Forelimb muscle (tissue), 1 donor: ENCODE data around the gene GID8. TPM values are rescaled to one million over a fixed set of nuclear protein-coding genes. Genes with fewer than 3 reads are reported as not detected.
"Not testable (repeated sequence)": the region's sequence is repeated elsewhere in the genome, so short reads cannot be mapped to it uniquely, and the experiment has no call there.

Source experiments
- DNase-seq: peaks from one replicate; pipeline ENCODE4 v3.0.0-alpha.2; 2013; ENCODE audit warnings: low read depth
- polyA plus RNA-seq: library from polyadenylated mRNA; unstranded; fragments of 120-200 nt; gene quantifications from one replicate; pipeline ENCODE4 v1.2.1, GENCODE V29; 2013; ENCODE audit not compliant: insufficient read length

The GID8 gene
- polyA plus RNA-seq, 1 donor, result 29.0 TPM

DNA sequence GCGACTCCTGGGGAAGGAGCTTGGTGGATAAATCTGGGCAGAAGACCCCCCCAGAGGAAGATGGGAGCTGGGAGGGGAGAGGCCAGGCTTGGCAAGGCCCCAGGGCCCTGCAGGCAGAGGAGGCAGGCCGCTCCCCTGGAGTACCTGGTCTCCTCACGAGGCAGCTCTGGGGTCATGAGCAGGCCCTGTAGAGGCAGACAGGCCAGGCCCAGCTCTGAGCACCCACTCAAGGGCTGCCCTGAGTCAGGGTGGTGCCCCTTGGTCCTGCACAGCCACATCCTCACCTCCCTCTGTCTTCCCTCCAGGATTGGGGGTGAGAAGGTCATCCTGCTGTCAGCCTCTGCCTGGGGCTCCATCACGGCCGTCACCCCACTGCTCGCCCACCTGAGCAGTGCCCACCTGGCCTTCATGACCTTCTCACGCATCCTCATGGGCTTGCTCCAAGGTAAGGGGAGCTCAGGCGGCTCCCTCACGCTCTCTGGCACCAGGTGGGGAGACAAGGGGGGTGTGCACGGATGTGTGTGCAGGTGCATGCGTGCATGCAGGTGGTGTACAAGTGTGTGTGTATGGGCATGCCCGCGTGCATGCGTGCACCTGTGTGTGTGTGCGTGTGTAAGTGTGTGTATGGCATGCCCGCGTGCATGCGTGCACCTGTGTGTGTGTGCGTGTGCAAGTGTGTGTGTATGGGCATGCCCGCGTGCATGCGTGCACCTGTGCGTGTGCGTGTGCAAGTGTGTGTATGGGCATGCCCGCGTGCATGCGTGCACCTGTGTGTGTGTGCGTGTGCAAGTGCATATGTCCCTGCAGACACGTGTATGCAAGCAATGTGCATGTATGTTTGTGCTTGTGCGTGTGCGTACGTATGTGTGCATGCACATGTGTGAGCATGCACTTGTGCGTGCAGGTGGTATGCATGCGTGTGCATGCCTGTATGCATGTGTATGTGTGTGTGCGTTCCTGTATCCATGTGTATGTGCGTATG is 19.5 kb downstream of the GID8 start:
- no peak for DNase-seq

DNA sequence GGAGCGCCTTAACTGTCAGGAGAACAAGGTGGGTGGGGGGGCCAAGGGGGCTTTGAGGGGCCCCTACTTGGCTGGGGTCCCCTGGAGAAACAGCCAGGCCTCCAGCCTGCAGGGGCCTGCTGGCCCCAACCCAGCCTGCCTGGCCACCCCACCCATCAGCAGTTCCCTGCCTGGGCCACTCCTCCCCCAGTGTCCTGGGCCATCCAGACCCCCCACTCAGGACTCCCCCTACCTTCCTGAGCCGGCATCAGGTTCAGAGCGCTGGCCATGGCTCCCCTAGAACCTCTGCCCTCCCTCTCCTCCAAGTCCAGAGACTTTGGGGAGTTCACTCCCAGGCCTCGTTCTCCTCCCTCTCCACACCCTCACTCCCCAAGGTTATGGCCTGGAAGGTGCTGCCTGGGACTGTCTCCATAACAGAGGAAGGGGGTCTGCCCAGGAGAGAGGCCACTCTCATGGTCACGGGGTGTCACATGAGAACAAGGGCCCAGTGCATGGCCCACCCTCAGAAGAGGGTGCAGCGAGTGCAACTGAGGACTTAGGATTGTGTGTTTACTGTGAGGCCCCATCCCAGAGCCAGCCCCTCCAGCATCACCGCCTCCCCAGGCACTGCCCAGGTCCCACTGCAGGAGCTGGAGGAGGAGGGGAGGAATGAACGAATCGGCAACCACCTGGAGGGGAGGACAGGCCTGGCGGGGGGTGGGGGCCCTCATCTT is 20.6 kb downstream of the GID8 start:
- DNase-seq, result no peak

- no peak for DNase-seq
Measured at GRCh38 chr20:62959101-62959971, 21.4 kb downstream of the GID8 start.

DNA sequence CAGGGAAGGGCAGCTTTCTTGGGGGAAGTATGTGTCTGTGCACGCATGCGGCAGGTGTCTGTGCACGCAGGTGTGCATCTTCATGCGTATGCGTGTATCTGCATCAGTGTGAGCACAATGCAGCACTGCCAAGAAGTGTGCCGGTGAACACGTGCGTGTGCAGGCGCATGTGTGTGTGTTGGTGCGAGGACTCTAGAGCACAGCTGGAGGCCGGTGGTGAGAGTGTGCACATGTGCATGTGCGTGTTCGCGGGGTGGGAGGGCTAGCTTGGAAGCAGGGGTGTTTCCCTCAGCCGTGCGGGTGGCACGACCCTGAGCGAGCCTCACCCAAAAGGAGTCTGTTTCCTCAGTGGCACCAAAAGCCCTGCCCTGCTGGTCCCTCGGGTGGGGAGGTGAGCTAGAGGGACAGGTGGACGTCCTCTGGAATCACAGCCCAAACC is 22.1 kb downstream of the GID8 start:
- DNase-seq, result no peak

DNA sequence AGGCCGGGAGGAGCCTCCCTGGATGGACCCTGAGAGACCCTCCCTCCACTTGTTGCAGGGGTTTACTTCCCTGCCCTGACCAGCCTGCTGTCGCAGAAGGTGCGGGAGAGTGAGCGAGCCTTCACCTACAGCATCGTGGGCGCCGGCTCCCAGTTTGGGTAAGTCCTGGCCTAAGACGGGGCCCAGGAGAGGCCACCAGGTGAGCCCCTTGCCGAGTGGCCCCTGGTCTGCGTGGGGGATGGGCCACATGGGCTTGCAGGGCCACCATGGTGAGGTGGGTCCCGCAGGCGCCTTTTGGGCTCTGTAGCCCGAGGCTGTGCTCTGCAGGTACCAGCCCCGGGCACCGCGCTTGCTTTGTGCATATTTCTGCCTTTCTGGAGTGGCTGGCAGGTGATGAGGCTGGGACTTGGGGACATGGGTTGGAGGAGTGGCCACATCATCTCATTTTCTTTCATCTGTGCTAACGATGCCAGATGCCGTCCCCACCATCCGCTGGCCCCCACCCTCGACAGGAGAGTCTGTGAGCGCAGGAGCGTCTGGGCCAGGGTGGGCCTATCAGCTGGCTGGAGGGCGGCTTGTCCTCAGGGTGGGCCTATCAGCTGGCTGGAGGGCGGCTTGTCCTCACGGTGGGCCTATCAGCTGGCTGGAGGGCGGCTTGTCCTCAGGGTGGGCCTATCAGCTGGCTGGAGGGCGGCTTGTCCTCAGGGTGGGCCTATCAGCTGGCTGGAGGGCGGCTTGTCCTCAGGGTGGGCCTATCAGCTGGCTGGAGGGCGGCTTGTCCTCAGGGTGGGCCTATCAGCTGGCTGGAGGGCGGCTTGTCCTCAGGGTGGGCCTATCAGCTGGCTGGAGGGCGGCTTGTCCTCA is 22.7 kb downstream of the GID8 start:
- not testable (repeated sequence) for DNase-seq

DNA sequence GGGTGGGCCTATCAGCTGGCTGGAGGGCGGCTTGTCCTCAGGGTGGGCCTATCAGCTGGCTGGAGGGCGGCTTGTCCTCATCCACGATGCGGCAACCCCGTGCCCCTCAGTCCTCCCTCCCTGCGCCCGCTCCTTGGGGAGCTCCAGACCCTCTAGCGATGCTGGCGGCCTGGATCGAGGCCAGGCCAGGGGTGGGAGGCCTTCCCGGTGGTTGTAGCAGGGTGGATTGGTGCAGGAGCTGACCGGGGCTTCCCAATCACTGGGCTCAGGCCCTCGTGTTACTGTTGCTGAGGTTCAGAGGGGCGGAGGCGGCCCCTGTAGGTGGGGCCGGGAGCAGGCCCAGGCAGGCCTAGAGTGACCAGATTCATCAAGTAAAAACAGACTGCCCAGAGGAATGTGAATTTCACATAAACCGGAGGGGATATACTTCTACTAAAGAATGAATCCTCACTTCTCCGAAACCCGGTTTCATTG is 23.4 kb downstream of the GID8 start:
- DNase-seq, result no peak

DNA sequence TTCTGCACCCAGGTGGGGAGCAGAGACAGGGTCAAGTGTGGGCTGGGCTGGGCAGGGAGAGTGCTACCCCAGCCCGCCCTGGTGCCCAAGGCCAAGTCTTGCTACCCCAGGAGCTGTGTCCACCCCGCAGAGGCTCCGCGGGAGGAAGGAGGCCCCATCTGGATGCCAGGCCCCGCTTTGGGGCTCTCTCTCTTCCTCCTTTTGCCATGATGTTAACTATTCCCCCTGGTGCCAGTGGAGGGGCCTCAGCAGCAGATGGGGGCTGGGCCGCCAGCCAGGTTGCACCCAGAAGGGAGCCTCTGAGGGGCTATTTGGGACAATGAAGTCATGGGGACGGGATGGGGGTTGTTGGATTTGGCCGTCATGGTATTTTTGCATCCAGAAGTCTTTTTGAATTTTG is 23.9 kb downstream of the GID8 start:
- no peak for DNase-seq

DNA sequence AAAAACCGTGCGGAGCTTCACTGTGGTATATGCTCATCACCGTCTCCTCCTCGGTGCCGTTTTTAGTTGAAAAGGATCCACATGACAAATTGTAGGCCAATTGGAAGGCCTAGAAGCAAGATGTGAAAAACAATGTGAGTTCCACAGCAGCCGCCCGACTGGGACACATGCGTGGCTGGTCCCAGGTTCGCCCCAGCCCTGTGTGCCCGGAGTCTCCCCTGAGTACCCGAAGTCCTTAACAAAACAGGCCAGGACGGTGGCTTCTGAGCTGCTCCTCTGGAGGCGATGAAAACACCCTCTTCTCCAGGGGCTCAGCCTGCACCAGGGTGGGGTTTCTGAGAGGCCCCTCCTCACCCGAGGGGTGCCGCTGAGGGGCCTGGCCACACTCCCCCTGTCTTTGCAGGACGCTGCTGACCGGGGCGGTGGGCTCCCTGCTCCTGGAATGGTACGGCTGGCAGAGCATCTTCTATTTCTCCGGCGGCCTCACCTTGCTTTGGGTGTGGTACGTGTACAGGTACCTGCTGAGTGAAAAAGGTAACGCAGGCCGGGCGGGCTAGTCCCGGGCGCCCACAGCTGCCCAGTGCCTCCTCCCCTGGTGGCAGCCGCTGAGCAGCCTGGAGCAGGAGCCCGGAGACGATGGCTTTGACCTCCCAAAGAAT is 24.4 kb downstream of the GID8 start:
- no peak for DNase-seq

- no peak for DNase-seq
Measured at GRCh38 chr20:62962891-62963613, 25.1 kb downstream of the GID8 start.

- DNase-seq, result no peak
Measured at GRCh38 chr20:62963614-62964397, 25.9 kb downstream of the GID8 start.

GRCh38 chr20:62964700-62965099 is 26.8 kb downstream of the GID8 start:
- DNase-seq, result no peak

- no peak for DNase-seq
Measured at GRCh38 chr20:62965363-62965771, 27.4 kb downstream of the GID8 start.

DNA sequence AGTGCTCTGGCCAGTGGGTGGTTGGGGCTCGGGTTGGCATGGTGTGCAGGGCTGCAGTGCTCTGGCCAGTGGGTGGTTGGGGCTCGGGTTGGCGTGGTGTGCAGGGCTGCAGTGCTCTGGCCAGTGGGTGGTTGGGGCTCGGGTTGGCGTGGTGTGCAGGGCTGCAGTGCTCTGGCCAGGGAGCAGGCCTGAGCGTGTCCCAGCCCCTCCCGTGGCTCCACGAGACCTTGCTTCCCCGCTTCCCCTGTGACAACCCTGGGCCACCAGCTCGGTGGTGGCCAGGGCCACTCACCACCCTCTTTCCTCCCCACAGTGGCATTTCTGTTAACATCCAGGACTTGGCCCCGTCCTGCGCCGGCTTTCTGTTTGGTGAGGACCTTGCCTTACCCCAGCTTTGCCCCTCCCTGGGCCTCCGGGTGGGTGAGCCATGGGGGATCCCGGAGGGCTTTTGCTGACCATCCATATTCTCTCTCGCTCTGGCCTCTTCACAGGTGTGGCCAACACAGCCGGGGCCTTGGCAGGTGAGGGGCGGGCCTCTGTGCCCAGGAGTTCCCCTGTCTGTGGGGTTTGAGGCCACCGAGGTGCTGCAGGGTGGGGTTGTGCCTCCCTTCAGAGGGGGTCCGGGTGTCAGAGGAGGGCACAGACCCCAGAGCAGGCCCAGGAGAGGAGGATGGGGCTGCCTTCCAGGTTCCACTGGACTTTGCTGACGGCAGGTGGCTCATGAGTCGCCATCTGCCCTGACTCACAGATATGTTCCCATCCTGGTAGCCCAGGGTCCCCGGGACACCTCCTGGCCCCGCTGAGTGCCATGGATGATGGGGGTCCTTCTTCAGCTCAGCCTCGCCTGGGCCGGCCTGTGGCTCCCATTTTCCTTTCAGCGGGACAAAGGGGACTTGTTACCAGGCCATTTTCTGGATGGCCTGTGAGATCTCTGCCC is 28.5 kb downstream of the GID8 start:
- no peak for DNase-seq

GRCh38 chr20:62967149-62967501 is 29.2 kb downstream of the GID8 start:
- DNase-seq, result no peak

DNA sequence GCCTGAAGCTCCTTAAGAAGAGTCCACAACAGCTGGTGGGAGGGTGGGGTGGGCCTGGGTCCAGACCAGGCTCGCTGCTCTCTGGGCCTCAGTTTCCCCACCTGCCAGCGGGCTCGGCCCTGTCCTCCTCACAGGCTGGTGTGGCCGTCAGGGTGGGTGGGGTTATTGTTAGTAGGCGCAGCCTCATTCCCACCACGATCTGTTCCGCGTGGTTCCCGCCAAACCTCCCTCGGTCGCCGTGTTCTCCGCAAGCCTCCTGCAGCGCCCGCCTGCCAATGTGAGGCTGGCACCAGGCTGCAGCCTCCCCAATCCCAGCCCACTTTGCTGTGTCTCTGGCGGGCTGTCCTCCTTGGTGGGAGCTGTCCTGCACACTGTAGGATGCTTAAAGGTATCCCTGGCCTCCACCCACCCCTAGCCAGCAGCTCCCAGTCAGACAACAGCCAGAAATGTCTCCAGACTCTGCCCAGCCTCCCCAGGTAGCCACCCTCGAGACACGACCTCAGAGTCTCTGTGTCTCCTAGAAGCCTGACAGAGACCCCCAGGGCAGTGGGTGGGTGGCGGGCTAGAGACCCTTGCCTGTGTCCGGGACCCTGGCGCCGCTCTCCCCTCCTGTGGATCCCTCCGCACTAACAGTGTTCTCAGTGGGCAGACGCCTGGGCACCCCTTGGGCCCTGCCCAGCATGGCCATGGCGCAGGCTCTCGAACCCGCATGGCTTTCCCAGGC is 29.8 kb downstream of the GID8 start:
- no peak for DNase-seq

- DNase-seq, result no peak
Measured at GRCh38 chr20:62968378-62969178, 30.6 kb downstream of the GID8 start.
